K562 (cell line): ENCODE results near the gene PFKL. TPM values are rescaled to one million over a fixed set of nuclear protein-coding genes. Genes with fewer than 3 reads are reported as not detected.
A peak's percentile ranks its signal among the peaks of the same experiment; 100 is the strongest.

Source experiments
- BDP1 ChIP-seq: IDR thresholded peaks from 3 replicates; pipeline ENCODE4 v1.6.1; 2011; ENCODE audit not compliant: insufficient read length, insufficient read depth
- CHD4 ChIP-seq: fragments of 200-600 bp; sonication (generic); IDR thresholded peaks from 3 replicates; pipeline ENCODE4 v1.6.1; 2012; ENCODE audit warnings: low read depth, mild to moderate bottlenecking, mixed read lengths, low read length, inconsistent platforms; ENCODE audit not compliant: insufficient read depth, insufficient replicate concordance, poor library complexity, severe bottlenecking
- GATA2 ChIP-seq: sonication (generic); formaldehyde crosslinking; IDR thresholded peaks from 2 replicates; pipeline ENCODE4 v1.4.0; 2020; ENCODE audit warnings: mild to moderate bottlenecking, missing genetic modification reagents
- GATAD2A ChIP-seq: fragments of 450-650 bp; IDR thresholded peaks from 2 replicates; pipeline ENCODE4 v1.6.1; 2017
- HMGN3 ChIP-seq: IDR thresholded peaks from 2 replicates; pipeline ENCODE4 v1.6.1; 2011; ENCODE audit warnings: borderline replicate concordance, low read depth, mild to moderate bottlenecking, mixed read lengths, low read length; ENCODE audit not compliant: insufficient read length; ENCODE audit errors: extremely low read depth
- MTF1 ChIP-seq: fragments of 250-450 bp; sonication (Bioruptor Pico); IDR thresholded peaks from 2 replicates; pipeline ENCODE4 v1.9.0; 2021; ENCODE audit warnings: moderate library complexity, mild to moderate bottlenecking, inconsistent platforms, borderline replicate concordance
- PCBP1 ChIP-seq: fragments of 200-400 bp; formaldehyde crosslinking; IDR thresholded peaks from 2 replicates; pipeline ENCODE4 v1.6.1; 2018; ENCODE audit warnings: mild to moderate bottlenecking, low read depth, low read length; ENCODE audit not compliant: poor library complexity, severe bottlenecking
- POLR2AphosphoS5 ChIP-seq: IDR thresholded peaks from 2 replicates; pipeline ENCODE4 v1.6.1; 2011; ENCODE audit warnings: mild to moderate bottlenecking, low read depth, low read length, moderate library complexity; ENCODE audit not compliant: control insufficient read depth, insufficient read depth
- SMAD3 ChIP-seq: fragments of 450-650 bp; formaldehyde crosslinking; conservative IDR thresholded peaks from 2 replicates; pipeline ENCODE4 v1.4.0; 2020; ENCODE audit warnings: mild to moderate bottlenecking
- ZFP1 ChIP-seq: fragments of 450-650 bp; formaldehyde crosslinking; IDR thresholded peaks from 2 replicates; pipeline ENCODE4 v1.4.0; 2020; ENCODE audit warnings: mild to moderate bottlenecking, mixed read lengths
- ZNF384 ChIP-seq: IDR thresholded peaks from 2 replicates; pipeline ENCODE4 v1.6.1; 2012; ENCODE audit warnings: low read depth, low read length, improper control_type of control experiment
- polyA plus RNA-seq, 8 experiments: library from polyadenylated mRNA; depleted of rRNA in 4 of 8; stranded (reverse) in 5 of 8; unstranded in 3 of 8; fragments of >200 nt; fragmentation: Nextera tagmentation in 2 of 8; fragmentation: Illumina TruSeq in 1 of 8; extraction: Ambion mirVana in 2 of 8; extraction: Trizol in 1 of 8; gene quantifications; 2 replicates each; pipeline versions ENCODE4 v1.2.1 to v1.2.3, GENCODE V29; 2011 to 2014; ENCODE audit warnings: inconsistent platforms in 1 of 8, missing spikeins in 1 of 8
- total RNA-seq, 7 experiments: library from RNA; depleted of rRNA in 6 of 7; stranded (reverse); fragments of >200 nt in 6 of 7; fragmentation: Illumina TruSeq in 2 of 7; extraction: Trizol in 2 of 7; gene quantifications; 2 replicates each; pipeline versions ENCODE4 v1.2.1 to v1.2.3, GENCODE V29; 2011 to 2021; ENCODE audit warnings: low replicate concordance in 1 of 7
- TF ChIP-seq, protein P1 (sequence below): sonication (generic); formaldehyde crosslinking; IDR thresholded peaks from 2 replicates; pipeline ENCODE4 v1.8.0; 2022; ENCODE audit warnings: missing genetic modification reagents, mild to moderate bottlenecking, moderate library complexity, borderline replicate concordance
- TF ChIP-seq, protein P2 (sequence below): sonication (generic); formaldehyde crosslinking; IDR thresholded peaks from 2 replicates; pipeline ENCODE4 v1.8.0; 2022; ENCODE audit warnings: mild to moderate bottlenecking, missing genetic modification reagents
- TF ChIP-seq, protein P3 (sequence below): sonication (generic); formaldehyde crosslinking; IDR thresholded peaks from 2 replicates; pipeline ENCODE4 v1.8.0; 2022; ENCODE audit warnings: mild to moderate bottlenecking, missing genetic modification reagents
- TF ChIP-seq, protein P4 (sequence below): sonication (generic); formaldehyde crosslinking; IDR thresholded peaks from 2 replicates; pipeline ENCODE4 v1.8.1; 2023; ENCODE audit warnings: missing genetic modification reagents, mild to moderate bottlenecking, borderline replicate concordance

Gene PFKL
- total and polyA plus RNA-seq, 9 of the 15 experiments (the other 6 are each of a cell fraction or from before 2014, with no cell fraction given) = 1.1 to 124 (median 45.6) TPM

DNA sequence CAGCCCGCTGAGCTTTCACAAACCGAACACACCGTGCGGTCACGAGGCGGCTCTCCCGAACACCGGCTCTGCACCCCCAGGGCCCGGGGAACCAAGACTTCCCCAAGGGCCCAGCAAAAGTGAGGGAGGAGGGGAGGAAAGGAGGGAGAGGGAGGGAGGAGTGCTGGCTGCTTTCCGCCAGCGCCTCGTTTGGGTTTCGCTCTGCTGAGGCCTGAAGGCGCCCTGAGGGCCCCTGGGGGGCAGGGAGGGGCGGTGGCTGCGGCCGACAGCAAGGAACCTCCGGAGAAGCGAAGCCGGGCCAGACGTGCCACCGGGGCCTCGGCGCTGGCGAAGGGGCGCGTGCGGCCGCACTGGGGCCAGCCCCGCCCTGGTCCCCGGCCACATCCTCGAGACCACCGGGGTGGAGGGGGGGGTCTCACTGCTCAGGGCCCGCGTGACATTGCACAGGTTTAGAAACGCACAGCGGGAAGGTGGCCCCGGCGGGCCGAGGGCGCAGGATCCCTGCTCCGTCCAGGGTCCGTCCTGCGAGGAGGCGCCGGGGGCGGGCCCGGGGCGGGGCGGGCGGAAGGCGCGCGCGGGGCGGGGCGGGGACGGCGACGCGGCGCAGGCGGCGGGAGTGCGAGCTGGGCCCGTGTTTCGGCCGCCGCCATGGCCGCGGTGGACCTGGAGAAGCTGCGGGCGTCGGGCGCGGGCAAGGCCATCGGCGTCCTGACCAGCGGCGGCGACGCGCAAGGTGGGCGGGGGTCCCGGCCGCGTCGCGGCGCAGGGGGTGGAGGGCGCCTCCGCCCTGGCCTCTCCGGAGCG lies at the start of gene PFKL (continued):
- TF ChIP-seq, protein P1, sequence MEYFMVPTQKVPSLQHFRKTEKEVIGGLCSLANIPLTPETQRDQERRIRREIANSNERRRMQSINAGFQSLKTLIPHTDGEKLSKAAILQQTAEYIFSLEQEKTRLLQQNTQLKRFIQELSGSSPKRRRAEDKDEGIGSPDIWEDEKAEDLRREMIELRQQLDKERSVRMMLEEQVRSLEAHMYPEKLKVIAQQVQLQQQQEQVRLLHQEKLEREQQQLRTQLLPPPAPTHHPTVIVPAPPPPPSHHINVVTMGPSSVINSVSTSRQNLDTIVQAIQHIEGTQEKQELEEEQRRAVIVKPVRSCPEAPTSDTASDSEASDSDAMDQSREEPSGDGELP (CRISPR knock-in tag) = peak; percentile 40; the same call in 1 of the 2 replicates
- TF ChIP-seq BDP1 (no peak), ZNF384 (no peak), HMGN3 (peak; percentile 28), POLR2AphosphoS5 (no peak), GATAD2A (peak; percentile 72; the same call in 1 of the 2 replicates), GATA2 (CRISPR knock-in tag) (no peak), MTF1 (no peak), SMAD3 (CRISPR knock-in tag) (0 out of 2 replicates have a peak, but pooled peaks have one; percentile 36), PCBP1 (peak; percentile 64), CHD4 (peak; percentile 28), ZFP1 (CRISPR knock-in tag) (no peak)
- TF ChIP-seq, protein P2, sequence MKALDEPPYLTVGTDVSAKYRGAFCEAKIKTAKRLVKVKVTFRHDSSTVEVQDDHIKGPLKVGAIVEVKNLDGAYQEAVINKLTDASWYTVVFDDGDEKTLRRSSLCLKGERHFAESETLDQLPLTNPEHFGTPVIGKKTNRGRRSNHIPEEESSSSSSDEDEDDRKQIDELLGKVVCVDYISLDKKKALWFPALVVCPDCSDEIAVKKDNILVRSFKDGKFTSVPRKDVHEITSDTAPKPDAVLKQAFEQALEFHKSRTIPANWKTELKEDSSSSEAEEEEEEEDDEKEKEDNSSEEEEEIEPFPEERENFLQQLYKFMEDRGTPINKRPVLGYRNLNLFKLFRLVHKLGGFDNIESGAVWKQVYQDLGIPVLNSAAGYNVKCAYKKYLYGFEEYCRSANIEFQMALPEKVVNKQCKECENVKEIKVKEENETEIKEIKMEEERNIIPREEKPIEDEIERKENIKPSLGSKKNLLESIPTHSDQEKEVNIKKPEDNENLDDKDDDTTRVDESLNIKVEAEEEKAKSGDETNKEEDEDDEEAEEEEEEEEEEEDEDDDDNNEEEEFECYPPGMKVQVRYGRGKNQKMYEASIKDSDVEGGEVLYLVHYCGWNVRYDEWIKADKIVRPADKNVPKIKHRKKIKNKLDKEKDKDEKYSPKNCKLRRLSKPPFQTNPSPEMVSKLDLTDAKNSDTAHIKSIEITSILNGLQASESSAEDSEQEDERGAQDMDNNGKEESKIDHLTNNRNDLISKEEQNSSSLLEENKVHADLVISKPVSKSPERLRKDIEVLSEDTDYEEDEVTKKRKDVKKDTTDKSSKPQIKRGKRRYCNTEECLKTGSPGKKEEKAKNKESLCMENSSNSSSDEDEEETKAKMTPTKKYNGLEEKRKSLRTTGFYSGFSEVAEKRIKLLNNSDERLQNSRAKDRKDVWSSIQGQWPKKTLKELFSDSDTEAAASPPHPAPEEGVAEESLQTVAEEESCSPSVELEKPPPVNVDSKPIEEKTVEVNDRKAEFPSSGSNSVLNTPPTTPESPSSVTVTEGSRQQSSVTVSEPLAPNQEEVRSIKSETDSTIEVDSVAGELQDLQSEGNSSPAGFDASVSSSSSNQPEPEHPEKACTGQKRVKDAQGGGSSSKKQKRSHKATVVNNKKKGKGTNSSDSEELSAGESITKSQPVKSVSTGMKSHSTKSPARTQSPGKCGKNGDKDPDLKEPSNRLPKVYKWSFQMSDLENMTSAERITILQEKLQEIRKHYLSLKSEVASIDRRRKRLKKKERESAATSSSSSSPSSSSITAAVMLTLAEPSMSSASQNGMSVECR (CRISPR knock-in tag) = peak; percentile 17; the same call in 1 of the 2 replicates
- TF ChIP-seq, protein P3, sequence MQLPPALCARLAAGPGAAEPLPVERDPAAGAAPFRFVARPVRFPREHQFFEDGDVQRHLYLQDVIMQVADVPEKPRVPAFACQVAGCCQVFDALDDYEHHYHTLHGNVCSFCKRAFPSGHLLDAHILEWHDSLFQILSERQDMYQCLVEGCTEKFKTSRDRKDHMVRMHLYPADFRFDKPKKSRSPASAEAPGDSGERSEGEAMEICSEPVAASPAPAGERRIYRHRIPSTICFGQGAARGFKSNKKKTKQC = no peak
- TF ChIP-seq, protein P4, sequence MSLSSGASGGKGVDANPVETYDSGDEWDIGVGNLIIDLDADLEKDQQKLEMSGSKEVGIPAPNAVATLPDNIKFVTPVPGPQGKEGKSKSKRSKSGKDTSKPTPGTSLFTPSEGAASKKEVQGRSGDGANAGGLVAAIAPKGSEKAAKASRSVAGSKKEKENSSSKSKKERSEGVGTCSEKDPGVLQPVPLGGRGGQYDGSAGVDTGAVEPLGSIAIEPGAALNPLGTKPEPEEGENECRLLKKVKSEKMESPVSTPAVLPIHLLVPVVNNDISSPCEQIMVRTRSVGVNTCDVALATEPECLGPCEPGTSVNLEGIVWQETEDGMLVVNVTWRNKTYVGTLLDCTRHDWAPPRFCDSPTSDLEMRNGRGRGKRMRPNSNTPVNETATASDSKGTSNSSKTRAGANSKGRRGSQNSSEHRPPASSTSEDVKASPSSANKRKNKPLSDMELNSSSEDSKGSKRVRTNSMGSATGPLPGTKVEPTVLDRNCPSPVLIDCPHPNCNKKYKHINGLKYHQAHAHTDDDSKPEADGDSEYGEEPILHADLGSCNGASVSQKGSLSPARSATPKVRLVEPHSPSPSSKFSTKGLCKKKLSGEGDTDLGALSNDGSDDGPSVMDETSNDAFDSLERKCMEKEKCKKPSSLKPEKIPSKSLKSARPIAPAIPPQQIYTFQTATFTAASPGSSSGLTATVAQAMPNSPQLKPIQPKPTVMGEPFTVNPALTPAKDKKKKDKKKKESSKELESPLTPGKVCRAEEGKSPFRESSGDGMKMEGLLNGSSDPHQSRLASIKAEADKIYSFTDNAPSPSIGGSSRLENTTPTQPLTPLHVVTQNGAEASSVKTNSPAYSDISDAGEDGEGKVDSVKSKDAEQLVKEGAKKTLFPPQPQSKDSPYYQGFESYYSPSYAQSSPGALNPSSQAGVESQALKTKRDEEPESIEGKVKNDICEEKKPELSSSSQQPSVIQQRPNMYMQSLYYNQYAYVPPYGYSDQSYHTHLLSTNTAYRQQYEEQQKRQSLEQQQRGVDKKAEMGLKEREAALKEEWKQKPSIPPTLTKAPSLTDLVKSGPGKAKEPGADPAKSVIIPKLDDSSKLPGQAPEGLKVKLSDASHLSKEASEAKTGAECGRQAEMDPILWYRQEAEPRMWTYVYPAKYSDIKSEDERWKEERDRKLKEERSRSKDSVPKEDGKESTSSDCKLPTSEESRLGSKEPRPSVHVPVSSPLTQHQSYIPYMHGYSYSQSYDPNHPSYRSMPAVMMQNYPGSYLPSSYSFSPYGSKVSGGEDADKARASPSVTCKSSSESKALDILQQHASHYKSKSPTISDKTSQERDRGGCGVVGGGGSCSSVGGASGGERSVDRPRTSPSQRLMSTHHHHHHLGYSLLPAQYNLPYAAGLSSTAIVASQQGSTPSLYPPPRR (CRISPR knock-in tag) = 0 out of 2 replicates have a peak, but pooled peaks have one; percentile 79
